ENCODE data around the gene ALDH16A1.

GRCh38 chr19:49497047-49497788 is 44.2 kb downstream of the ALDH16A1 start:
- TF ChIP-seq CTCF (conservative IDR thresholded peaks at IDR 0.05 in 1 of 2, IDR thresholded peaks at IDR 0.05 in 1 of 2; ENCODE audit: low read depth in 1 of 2, low read length in 2 of 2) (no peak), EZH2 (IDR thresholded peaks at IDR 0.05; ENCODE audit: low read length, missing control alignments) (no peak)
